GM18508 (cell line): ENCODE data around the gene RHEX.

Experiments
- ATAC-seq: cut with Tn5 transposase; IDR thresholded peaks from one replicate; pipeline ENCODE4 v1.9.1; 2021; ENCODE audit warnings: moderate number of reproducible peaks; ENCODE audit not compliant: insufficient read depth, unreplicated experiment

The RHEX gene

GRCh38 chr1:206144605-206145004, 91.6 kb downstream of the RHEX start:
- ATAC-seq, result no peak

GRCh38 chr1:206145771-206146290, 92.9 kb downstream of the RHEX start:
- ATAC-seq, result no peak
